Measurements from ENCODE around the gene TNS3. TPM values are rescaled to one million over a fixed set of nuclear protein-coding genes. Genes with fewer than 3 reads are reported as not detected.
A peak's percentile ranks its signal among the peaks of the same experiment; 100 is the strongest.

The TNS3 gene
- total and polyA plus RNA-seq, 2 of the 13 experiments (the other 11 are each of a cell fraction or from before 2014, with no cell fraction given), result 52.9 to 55.7 TPM

- FAIRE-seq (no peak), ATAC-seq (no peak), DNase-seq (ENCODE audit: low spot score) (no peak)
- CTCF ChIA-PET (ENCODE audit: low intra/inter-chr PET ratio, low total read pairs), result no interaction called here
- Histone ChIP-seq H3K4me2 (ENCODE audit: low read depth, low read length) (no peak overlapping the region), H3K9me3 (ENCODE audit: low read length) (no peaks in the 10 kb centered on the region), H3K27ac (ENCODE audit: extremely low read length, insufficient read depth, low read length) (no peak overlapping the region), H2AFZ (ENCODE audit: low read length) (no peak overlapping the region), H3K9ac (ENCODE audit: insufficient read depth, low read depth, low read length) (no peak overlapping the region), H3K4me1 (ENCODE audit: insufficient read depth, low read length) (peaks cover 45% of the 10 kb centered on the region), H3K36me3 (replicated peaks in 1 of 2; ENCODE audit: control insufficient read depth in 1 of 2, insufficient read depth in 2 of 2, low read length in 2 of 2) (peaks cover 19 to 58% of the 10 kb centered on the region in 2 experiments), H3K4me3 (replicated peaks in 1 of 3; ENCODE audit: insufficient read depth in 1 of 3, low read depth in 2 of 3, low read length in 3 of 3) (no peak overlapping the region), H4K20me1 (ENCODE audit: insufficient read depth, low read length) (peaks cover 19% of the 10 kb centered on the region), H3K79me2 (ENCODE audit: insufficient read depth, low read length) (peaks cover 72% of the 10 kb centered on the region), H3K27me3 (ENCODE audit: control insufficient read depth in 1 of 2, insufficient read depth in 2 of 2, low read length in 2 of 2) (no peaks in the 10 kb centered on the region)
- 94% methylated on average over 6 of the region's 6 CpGs for WGBS (ENCODE audit: low lambda C conversion rate)
- intact Hi-C loops (cut with micrococcal nuclease; ENCODE audit: unreplicated experiment) (no loop called here), in situ Hi-C loops (cut with HindIII; ENCODE audit: extremely low pct_ligation_motif_present, low pct_unique_long_range_greater_than_20kb) (no loop called here)
- POLR2A ChIA-PET, result no interaction called here
- BruUV-seq (replicated peaks), result TSS peak; percentile 17
- TF ChIP-seq ZEB1 (IDR thresholded peaks at IDR 0.05; ENCODE audit: insufficient replicate concordance, low read depth), result no peak
Observed at GRCh38 chr7:47528471-47528870, 53.4 kb downstream of the TNS3 start.

GRCh38 chr7:47526466-47526865 lies 55.4 kb downstream of the TNS3 start:
- peaks cover 44% of the 10 kb centered on the region for H3K4me1 ChIP-seq (ENCODE audit: insufficient read depth, low read length)
- no peak overlapping the region for H3K4me2 ChIP-seq (ENCODE audit: low read depth, low read length)
- ATAC-seq (no peak), FAIRE-seq (no peak), DNase-seq (ENCODE audit: low spot score) (no peak)
- no TSS peak for BruUV-seq (replicated peaks)
- ChIA-PET CTCF (ENCODE audit: low intra/inter-chr PET ratio, low total read pairs) (no interaction called here), POLR2A (no interaction called here)
- 84% methylated on average over 3 of the region's 6 CpGs for WGBS (ENCODE audit: low lambda C conversion rate)
- H3K9me3 ChIP-seq (ENCODE audit: low read length), result no peaks in the 10 kb centered on the region
- no peak overlapping the region for H2AFZ ChIP-seq (ENCODE audit: low read length)
- peaks cover 17% of the 10 kb centered on the region; the same call in 1 of the 2 replicates for H4K20me1 ChIP-seq (ENCODE audit: insufficient read depth, low read length)
- H3K27ac ChIP-seq (ENCODE audit: extremely low read length, insufficient read depth, low read length), result no peak overlapping the region
- H3K79me2 ChIP-seq (ENCODE audit: insufficient read depth, low read length), result peaks cover 74% of the 10 kb centered on the region
- H3K27me3 ChIP-seq (ENCODE audit: control insufficient read depth in 1 of 2, insufficient read depth in 2 of 2, low read length in 2 of 2), result no peaks in the 10 kb centered on the region
- no peak overlapping the region for H3K9ac ChIP-seq (ENCODE audit: insufficient read depth, low read depth, low read length)
- H3K4me3 ChIP-seq (replicated peaks in 1 of 3; ENCODE audit: insufficient read depth in 1 of 3, low read depth in 2 of 3, low read length in 3 of 3), result no peak overlapping the region
- H3K36me3 ChIP-seq (replicated peaks in 1 of 2; ENCODE audit: control insufficient read depth in 1 of 2, insufficient read depth in 2 of 2, low read length in 2 of 2), result peaks cover 19 to 72% of the 10 kb centered on the region in 2 experiments
- intact Hi-C loops (cut with micrococcal nuclease; ENCODE audit: unreplicated experiment) (no loop called here), in situ Hi-C loops (cut with HindIII; ENCODE audit: extremely low pct_ligation_motif_present, low pct_unique_long_range_greater_than_20kb) (no loop called here)
- TF ChIP-seq RFXAP (CRISPR knock-in tag; IDR thresholded peaks at IDR 0.05; ENCODE audit: borderline replicate concordance) (no peak), ESRRA (CRISPR knock-in tag; IDR thresholded peaks at IDR 0.05; ENCODE audit: low read depth) (0 out of 2 replicates have a peak, but pooled peaks have one; percentile 32), RBM22 (optimal IDR thresholded peaks at IDR 0.05; ENCODE audit: low read length) (peak; percentile 47)

All from HepG2 (cell line).